WTC11 (cell line): ENCODE data around the gene SPNS3. TPM values are rescaled to one million over a fixed set of nuclear protein-coding genes. Genes with fewer than 3 reads are reported as not detected.
A peak's percentile ranks its signal among the peaks of the same experiment; 100 is the strongest.

Experiments used
- CBFB ChIP-seq: sonication (generic); formaldehyde crosslinking; IDR thresholded peaks from 2 replicates; pipeline ENCODE4 v1.8.1; 2022; ENCODE audit warnings: mild to moderate bottlenecking, low read depth, missing genetic modification reagents
- CTCF ChIP-seq: fragments of 200-600 bp; IDR thresholded peaks from 2 replicates; pipeline ENCODE4 v1.8.0; 2022; ENCODE audit warnings: antibody characterized with exemption
- E2F4 ChIP-seq: sonication (generic); formaldehyde crosslinking; IDR thresholded peaks from 2 replicates; pipeline ENCODE4 v1.8.1; 2022; ENCODE audit warnings: low read depth, mild to moderate bottlenecking, moderate library complexity, missing genetic modification reagents, borderline replicate concordance
- ESRRA ChIP-seq: sonication (generic); formaldehyde crosslinking; IDR thresholded peaks from 2 replicates; pipeline ENCODE4 v1.8.1; 2022; ENCODE audit warnings: mild to moderate bottlenecking, missing genetic modification reagents, borderline replicate concordance
- FOXK1 ChIP-seq: sonication (generic); formaldehyde crosslinking; IDR thresholded peaks from 2 replicates; pipeline ENCODE4 v1.8.0; 2022; ENCODE audit warnings: mild to moderate bottlenecking, moderate library complexity, missing genetic modification reagents
- FOXP1 ChIP-seq: sonication (generic); formaldehyde crosslinking; IDR thresholded peaks from 2 replicates; pipeline ENCODE4 v1.8.0; 2022; ENCODE audit warnings: missing genetic modification reagents, mild to moderate bottlenecking, moderate library complexity, borderline replicate concordance
- HMGXB4 ChIP-seq: sonication (generic); formaldehyde crosslinking; IDR thresholded peaks from 2 replicates; pipeline ENCODE4 v1.8.1; 2023; ENCODE audit warnings: mild to moderate bottlenecking, moderate library complexity, missing genetic modification reagents
- JUN ChIP-seq: sonication (generic); formaldehyde crosslinking; IDR thresholded peaks from 2 replicates; pipeline ENCODE4 v1.8.0; 2023; ENCODE audit warnings: mild to moderate bottlenecking, missing genetic modification reagents
- MYBL2 ChIP-seq: sonication (generic); formaldehyde crosslinking; IDR thresholded peaks from 2 replicates; pipeline ENCODE4 v1.8.1; 2023; ENCODE audit warnings: mild to moderate bottlenecking, moderate library complexity, missing genetic modification reagents
- NFATC4 ChIP-seq: fragments of 250-450 bp; sonication (Bioruptor Pico); IDR thresholded peaks from 2 replicates; pipeline ENCODE4 v1.9.0; 2021; ENCODE audit warnings: mild to moderate bottlenecking
- OVOL2 ChIP-seq: fragments of 250-450 bp; sonication (Bioruptor Pico); IDR thresholded peaks from 2 replicates; pipeline ENCODE4 v1.9.0; 2021; ENCODE audit warnings: mild to moderate bottlenecking, borderline replicate concordance
- PRDM15 ChIP-seq: sonication (generic); formaldehyde crosslinking; IDR thresholded peaks from 2 replicates; pipeline ENCODE4 v1.8.0; 2022; ENCODE audit warnings: missing genetic modification reagents
- SP1 ChIP-seq: sonication (generic); formaldehyde crosslinking; conservative IDR thresholded peaks from 2 replicates; pipeline ENCODE4 v1.8.1; 2022; ENCODE audit warnings: missing genetic modification reagents
- TEAD1 ChIP-seq: sonication (generic); formaldehyde crosslinking; IDR thresholded peaks from 2 replicates; pipeline ENCODE4 v1.8.0; 2022; ENCODE audit warnings: mild to moderate bottlenecking, missing genetic modification reagents
- TP53 ChIP-seq: sonication (generic); formaldehyde crosslinking; IDR thresholded peaks from 2 replicates; pipeline ENCODE4 v1.8.1; 2023; ENCODE audit warnings: mild to moderate bottlenecking, missing genetic modification reagents
- ZNF121 ChIP-seq: sonication (generic); formaldehyde crosslinking; IDR thresholded peaks from 2 replicates; pipeline ENCODE4 v1.8.0; 2023; ENCODE audit warnings: missing genetic modification reagents
- ZNF263 ChIP-seq: sonication (generic); formaldehyde crosslinking; IDR thresholded peaks from 2 replicates; pipeline ENCODE4 v1.8.1; 2022; ENCODE audit warnings: low read depth, mild to moderate bottlenecking, moderate library complexity, missing genetic modification reagents
- ZNF416 ChIP-seq: fragments of 250-450 bp; sonication (Bioruptor Pico); IDR thresholded peaks from 2 replicates; pipeline ENCODE4 v1.9.0; 2021; ENCODE audit warnings: mild to moderate bottlenecking, inconsistent platforms
- ZNF512 ChIP-seq: sonication (generic); formaldehyde crosslinking; IDR thresholded peaks from 2 replicates; pipeline ENCODE4 v1.8.1; 2022; ENCODE audit warnings: missing genetic modification reagents, borderline replicate concordance
- total RNA-seq: library from RNA; stranded (reverse); gene quantifications from 3 replicates; pipeline ENCODE4 v1.2.3, GENCODE V29; 2021
- TF ChIP-seq, protein P1 (sequence below): sonication (generic); formaldehyde crosslinking; IDR thresholded peaks from 2 replicates; pipeline ENCODE4 v1.8.1; 2023; ENCODE audit warnings: mild to moderate bottlenecking, missing genetic modification reagents, borderline replicate concordance
- TF ChIP-seq, protein P2 (sequence below): fragments of 250-450 bp; sonication (Bioruptor Pico); IDR thresholded peaks from 2 replicates; pipeline ENCODE4 v1.9.0; 2021; ENCODE audit warnings: mild to moderate bottlenecking

The SPNS3 gene
- total RNA-seq, 1 experiment from 2014 or later, result not detected

DNA sequence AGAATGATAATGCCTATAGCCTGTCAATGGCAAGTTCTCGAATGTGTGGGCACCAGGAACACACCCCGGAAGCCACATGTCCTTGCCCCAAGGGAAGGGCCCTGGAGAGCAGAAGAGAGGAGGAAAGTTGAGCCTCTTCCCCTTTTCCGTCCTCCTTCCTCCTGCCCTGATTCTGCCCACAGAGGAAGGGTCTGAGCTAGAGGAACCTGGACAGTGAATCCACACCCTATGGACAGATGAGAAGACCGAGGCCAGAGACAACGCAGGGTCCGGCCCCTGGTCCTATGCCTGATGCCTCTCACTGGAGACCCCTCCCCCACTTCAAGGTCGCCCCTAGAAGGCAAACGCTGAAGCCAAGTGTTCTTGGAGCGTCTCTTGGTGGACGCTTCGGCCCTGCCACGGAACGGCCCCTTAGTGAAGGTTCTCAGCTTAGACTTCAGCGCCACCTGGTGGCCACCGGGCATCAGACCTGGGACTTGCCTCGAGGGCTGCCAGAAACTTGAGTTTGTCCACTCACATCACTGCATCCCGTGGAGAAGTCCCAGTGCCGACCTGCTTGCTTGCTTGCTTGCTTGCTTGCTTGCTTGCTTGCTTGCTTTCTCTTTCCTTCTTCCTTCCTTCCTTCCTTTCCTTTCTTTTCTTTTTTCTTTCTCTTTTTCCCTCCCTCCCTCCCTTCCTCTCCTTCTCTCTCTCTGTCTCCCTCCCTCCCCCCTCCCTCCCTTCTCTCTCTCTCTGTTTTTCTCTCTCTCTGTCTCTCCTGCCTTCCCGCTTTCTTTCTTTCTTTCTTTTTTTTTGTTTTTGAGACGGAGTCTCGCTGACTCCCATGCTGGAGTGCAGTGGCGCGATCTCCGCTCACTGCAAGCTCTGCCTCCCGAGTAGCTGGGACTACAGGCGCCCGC lies 20.6 kb upstream of the SPNS3 start (continued):
- TF ChIP-seq E2F4 (CRISPR knock-in tag), result no peak
- TF ChIP-seq, protein P1, sequence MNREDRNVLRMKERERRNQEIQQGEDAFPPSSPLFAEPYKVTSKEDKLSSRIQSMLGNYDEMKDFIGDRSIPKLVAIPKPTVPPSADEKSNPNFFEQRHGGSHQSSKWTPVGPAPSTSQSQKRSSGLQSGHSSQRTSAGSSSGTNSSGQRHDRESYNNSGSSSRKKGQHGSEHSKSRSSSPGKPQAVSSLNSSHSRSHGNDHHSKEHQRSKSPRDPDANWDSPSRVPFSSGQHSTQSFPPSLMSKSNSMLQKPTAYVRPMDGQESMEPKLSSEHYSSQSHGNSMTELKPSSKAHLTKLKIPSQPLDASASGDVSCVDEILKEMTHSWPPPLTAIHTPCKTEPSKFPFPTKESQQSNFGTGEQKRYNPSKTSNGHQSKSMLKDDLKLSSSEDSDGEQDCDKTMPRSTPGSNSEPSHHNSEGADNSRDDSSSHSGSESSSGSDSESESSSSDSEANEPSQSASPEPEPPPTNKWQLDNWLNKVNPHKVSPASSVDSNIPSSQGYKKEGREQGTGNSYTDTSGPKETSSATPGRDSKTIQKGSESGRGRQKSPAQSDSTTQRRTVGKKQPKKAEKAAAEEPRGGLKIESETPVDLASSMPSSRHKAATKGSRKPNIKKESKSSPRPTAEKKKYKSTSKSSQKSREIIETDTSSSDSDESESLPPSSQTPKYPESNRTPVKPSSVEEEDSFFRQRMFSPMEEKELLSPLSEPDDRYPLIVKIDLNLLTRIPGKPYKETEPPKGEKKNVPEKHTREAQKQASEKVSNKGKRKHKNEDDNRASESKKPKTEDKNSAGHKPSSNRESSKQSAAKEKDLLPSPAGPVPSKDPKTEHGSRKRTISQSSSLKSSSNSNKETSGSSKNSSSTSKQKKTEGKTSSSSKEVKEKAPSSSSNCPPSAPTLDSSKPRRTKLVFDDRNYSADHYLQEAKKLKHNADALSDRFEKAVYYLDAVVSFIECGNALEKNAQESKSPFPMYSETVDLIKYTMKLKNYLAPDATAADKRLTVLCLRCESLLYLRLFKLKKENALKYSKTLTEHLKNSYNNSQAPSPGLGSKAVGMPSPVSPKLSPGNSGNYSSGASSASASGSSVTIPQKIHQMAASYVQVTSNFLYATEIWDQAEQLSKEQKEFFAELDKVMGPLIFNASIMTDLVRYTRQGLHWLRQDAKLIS (CRISPR knock-in tag), result no peak
- no peak for TF ChIP-seq FOXP1 (CRISPR knock-in tag)
- TF ChIP-seq ZNF121 (CRISPR knock-in tag), result peak; percentile 97
- TF ChIP-seq TEAD1 (CRISPR knock-in tag), result no peak
- peak; percentile 74 for TF ChIP-seq SP1 (CRISPR knock-in tag)
- 0 out of 2 replicates have a peak, but pooled peaks have one; percentile 74 for TF ChIP-seq ESRRA (CRISPR knock-in tag)
- no peak for TF ChIP-seq CBFB (CRISPR knock-in tag)
- no peak for TF ChIP-seq ZNF416 (CRISPR knock-in tag)
- no peak for TF ChIP-seq OVOL2 (CRISPR knock-in tag)
- TF ChIP-seq MYBL2 (CRISPR knock-in tag), result no peak
- peak; percentile 29; the same call in 1 of the 2 replicates for TF ChIP-seq HMGXB4
- 0 out of 2 replicates have a peak, but pooled peaks have one; percentile 44 for TF ChIP-seq ZNF512 (CRISPR knock-in tag)
- TF ChIP-seq NFATC4 (CRISPR knock-in tag), result no peak
- TF ChIP-seq JUN (CRISPR knock-in tag), result no peak
- TF ChIP-seq TP53 (CRISPR knock-in tag), result no peak
- TF ChIP-seq PRDM15, result peak; percentile 47; the same call in 1 of the 2 replicates
- peak; percentile 94 for TF ChIP-seq CTCF
- no peak for TF ChIP-seq ZNF263 (CRISPR knock-in tag)
- no peak for TF ChIP-seq FOXK1 (CRISPR knock-in tag)
- TF ChIP-seq, protein P2, sequence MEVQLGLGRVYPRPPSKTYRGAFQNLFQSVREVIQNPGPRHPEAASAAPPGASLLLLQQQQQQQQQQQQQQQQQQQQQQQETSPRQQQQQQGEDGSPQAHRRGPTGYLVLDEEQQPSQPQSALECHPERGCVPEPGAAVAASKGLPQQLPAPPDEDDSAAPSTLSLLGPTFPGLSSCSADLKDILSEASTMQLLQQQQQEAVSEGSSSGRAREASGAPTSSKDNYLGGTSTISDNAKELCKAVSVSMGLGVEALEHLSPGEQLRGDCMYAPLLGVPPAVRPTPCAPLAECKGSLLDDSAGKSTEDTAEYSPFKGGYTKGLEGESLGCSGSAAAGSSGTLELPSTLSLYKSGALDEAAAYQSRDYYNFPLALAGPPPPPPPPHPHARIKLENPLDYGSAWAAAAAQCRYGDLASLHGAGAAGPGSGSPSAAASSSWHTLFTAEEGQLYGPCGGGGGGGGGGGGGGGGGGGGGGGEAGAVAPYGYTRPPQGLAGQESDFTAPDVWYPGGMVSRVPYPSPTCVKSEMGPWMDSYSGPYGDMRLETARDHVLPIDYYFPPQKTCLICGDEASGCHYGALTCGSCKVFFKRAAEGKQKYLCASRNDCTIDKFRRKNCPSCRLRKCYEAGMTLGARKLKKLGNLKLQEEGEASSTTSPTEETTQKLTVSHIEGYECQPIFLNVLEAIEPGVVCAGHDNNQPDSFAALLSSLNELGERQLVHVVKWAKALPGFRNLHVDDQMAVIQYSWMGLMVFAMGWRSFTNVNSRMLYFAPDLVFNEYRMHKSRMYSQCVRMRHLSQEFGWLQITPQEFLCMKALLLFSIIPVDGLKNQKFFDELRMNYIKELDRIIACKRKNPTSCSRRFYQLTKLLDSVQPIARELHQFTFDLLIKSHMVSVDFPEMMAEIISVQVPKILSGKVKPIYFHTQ (CRISPR knock-in tag), result no peak
